ENCODE results near the gene COL26A1.
"Not testable (repeated sequence)": the region's sequence is repeated elsewhere in the genome, so short reads cannot be mapped to it uniquely, and the experiment has no call there.

The COL26A1 gene

DNA sequence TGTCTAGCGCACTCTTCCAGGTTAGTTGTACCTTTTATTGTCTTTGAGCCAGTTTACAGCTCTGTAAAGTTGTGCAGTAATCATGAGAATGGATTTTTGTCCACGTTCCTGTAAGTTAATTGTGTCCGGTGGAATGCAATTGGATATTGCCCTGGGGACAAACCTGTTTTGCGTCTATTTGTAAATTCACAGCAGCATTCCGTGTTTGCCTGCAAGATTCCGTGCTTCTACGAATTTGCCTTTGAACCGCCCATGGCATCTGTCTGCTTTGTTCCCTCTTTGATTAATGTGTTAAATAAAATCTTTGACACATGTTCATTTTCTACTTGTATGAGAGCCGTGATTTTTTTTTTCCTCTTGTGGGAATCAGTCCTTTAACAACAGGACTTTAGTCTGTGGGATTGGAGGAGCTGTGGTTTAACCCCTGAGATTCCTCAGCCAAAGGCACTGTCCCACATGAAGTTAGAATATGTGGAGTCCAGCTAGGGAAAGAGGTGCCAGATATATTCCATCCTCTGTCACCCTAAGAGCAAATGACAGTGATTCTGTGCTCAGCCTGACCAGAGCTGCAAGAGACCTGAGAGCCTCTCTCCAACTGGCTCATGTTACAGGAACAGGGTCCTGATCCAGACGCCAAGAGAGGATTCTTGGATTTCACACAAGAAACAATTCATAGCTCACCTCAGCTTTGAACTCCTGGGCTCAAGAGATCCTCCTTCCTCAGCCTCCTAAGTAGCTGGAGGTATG lies 126.3 kb downstream of the COL26A1 start:
- Histone ChIP-seq H3K36me3 (ENCODE audit: control insufficient read depth, insufficient read depth, low read length) (no peaks in the 10 kb centered on the region), H3K27me3 (replicated peaks; ENCODE audit: control insufficient read depth, insufficient read depth, low read length) (no peaks in the 10 kb centered on the region), H3K4me3 (replicated peaks; ENCODE audit: low read depth, low read length) (no peak overlapping the region)
- DNase-seq (ENCODE audit: extremely low read depth, insufficient read length): no peak
- TF ChIP-seq, protein P1, sequence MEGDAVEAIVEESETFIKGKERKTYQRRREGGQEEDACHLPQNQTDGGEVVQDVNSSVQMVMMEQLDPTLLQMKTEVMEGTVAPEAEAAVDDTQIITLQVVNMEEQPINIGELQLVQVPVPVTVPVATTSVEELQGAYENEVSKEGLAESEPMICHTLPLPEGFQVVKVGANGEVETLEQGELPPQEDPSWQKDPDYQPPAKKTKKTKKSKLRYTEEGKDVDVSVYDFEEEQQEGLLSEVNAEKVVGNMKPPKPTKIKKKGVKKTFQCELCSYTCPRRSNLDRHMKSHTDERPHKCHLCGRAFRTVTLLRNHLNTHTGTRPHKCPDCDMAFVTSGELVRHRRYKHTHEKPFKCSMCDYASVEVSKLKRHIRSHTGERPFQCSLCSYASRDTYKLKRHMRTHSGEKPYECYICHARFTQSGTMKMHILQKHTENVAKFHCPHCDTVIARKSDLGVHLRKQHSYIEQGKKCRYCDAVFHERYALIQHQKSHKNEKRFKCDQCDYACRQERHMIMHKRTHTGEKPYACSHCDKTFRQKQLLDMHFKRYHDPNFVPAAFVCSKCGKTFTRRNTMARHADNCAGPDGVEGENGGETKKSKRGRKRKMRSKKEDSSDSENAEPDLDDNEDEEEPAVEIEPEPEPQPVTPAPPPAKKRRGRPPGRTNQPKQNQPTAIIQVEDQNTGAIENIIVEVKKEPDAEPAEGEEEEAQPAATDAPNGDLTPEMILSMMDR (IDR thresholded peaks at IDR 0.05; ENCODE audit: insufficient read depth, low read length, poor library complexity, severe bottlenecking): no peak

DNA sequence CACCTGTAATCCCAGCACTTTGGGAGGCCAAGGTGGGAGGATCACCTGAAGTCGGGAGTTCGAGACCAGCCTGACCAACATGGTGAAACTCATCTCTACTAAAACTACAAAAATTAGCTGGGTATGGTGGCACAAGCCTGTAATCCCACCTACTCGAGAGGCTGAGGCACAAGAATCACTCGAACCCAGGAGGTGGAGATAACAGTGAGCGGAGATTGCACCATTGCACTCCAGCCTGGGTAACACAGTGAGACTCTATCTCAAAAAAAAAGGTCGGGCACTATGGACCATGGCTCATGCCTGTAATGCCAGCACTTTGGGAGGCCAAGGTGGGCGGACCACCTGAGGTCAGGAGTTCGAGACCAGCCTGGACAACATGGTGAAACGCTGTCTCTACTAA lies 127.8 kb downstream of the COL26A1 start:
- not testable (repeated sequence) for H3K27me3 ChIP-seq (replicated peaks; ENCODE audit: control insufficient read depth, insufficient read depth, low read length); H3K36me3 ChIP-seq (ENCODE audit: control insufficient read depth, insufficient read depth, low read length); DNase-seq (ENCODE audit: extremely low read depth, insufficient read length); H3K4me3 ChIP-seq (replicated peaks; ENCODE audit: low read depth, low read length)

DNA sequence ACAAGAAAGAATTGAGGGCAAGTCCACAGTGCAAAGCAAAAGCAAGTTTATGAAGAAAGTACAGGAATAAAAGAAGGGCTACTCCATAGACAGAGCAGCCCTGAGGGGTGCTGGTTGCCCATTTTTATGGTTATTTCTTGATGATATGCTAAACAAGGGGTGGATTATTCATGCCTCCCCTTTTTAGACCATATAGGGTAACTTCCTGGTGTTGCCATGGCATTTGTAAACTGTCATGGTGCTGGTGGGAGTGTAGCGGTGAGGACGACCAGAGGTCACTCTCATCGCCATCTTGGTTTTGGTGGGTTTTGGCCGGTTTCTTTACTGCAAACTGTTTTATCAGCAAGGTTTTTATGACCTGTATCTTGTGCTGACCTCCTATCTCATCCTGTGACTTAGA lies 128.8 kb downstream of the COL26A1 start:
- not testable (repeated sequence) for H3K36me3 ChIP-seq (ENCODE audit: control insufficient read depth, insufficient read depth, low read length); H3K27me3 ChIP-seq (replicated peaks; ENCODE audit: control insufficient read depth, insufficient read depth, low read length); H3K4me3 ChIP-seq (replicated peaks; ENCODE audit: low read depth, low read length); DNase-seq (ENCODE audit: extremely low read depth, insufficient read length)

DNA sequence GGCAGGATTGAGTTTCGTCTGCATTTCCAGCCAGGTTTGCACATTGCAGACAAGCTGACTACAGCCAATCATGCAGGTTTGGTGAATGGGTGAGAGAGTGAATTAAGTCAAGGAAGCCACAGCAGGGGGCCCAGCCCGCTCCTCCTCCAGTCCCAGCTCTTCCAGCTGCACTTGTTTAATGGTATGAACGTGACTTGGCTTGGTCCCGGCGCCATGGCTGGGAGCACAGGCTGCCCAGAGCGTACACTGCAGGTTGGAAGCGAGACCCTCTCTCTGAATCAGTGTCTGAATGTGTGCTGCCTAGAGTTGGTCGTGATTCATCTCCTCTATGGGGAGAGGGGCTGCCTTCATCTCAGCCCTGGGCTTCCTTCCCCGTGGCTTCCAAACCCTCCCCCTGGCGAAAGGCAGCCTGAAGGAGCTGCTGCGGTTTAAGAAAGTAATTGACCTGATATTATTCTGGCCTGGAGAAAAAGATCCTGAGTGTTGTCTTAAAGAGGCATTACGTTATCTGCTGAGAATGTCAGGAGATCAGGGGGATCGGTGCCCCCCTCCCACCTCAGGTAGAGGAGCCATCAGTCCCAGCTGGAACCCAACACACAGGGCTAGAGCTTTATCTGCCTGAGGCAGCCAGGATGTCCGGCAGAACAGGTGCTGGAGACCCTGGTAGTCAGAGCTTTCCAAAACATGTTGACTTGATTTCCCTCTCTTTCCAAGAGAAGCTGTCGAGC lies 132.1 kb downstream of the COL26A1 start:
- H3K4me3 ChIP-seq (replicated peaks; ENCODE audit: low read depth, low read length): no peak overlapping the region
- H3K36me3 ChIP-seq (ENCODE audit: control insufficient read depth, insufficient read depth, low read length): no peaks in the 10 kb centered on the region
- DNase-seq (ENCODE audit: extremely low read depth, insufficient read length): no peak
- TF ChIP-seq, protein P1 (IDR thresholded peaks at IDR 0.05; ENCODE audit: insufficient read depth, low read length, poor library complexity, severe bottlenecking): no peak
- H3K27me3 ChIP-seq (replicated peaks; ENCODE audit: control insufficient read depth, insufficient read depth, low read length): no peaks in the 10 kb centered on the region; the same call in 1 of the 2 replicates

DNA sequence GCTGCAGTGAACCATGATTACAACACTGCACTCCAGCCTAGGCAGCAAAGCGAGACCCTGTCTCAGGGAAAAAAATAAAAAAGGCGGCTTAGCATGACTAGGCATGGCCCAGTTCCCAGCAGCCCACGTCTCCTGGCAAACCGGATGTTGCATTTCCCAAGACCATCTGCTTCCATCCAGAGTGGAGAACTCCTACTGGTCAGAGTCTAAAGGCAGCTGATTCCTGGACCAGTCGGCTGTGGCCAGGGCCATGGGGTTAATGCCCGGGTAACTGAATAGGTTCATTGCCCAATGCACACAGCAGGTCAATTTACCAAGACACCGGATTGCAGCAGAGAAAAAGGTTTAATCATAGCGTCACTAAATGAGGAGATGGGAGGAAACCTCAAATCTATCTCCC lies 133.3 kb downstream of the COL26A1 start:
- no peaks in the 10 kb centered on the region for H3K36me3 ChIP-seq (ENCODE audit: control insufficient read depth, insufficient read depth, low read length)
- H3K4me3 ChIP-seq (replicated peaks; ENCODE audit: low read depth, low read length): no peak overlapping the region
- H3K27me3 ChIP-seq (replicated peaks; ENCODE audit: control insufficient read depth, insufficient read depth, low read length): no peaks in the 10 kb centered on the region; the same call in 1 of the 2 replicates
- DNase-seq (ENCODE audit: extremely low read depth, insufficient read length): no peak
- TF ChIP-seq, protein P1 (IDR thresholded peaks at IDR 0.05; ENCODE audit: insufficient read depth, low read length, poor library complexity, severe bottlenecking): no peak

DNA sequence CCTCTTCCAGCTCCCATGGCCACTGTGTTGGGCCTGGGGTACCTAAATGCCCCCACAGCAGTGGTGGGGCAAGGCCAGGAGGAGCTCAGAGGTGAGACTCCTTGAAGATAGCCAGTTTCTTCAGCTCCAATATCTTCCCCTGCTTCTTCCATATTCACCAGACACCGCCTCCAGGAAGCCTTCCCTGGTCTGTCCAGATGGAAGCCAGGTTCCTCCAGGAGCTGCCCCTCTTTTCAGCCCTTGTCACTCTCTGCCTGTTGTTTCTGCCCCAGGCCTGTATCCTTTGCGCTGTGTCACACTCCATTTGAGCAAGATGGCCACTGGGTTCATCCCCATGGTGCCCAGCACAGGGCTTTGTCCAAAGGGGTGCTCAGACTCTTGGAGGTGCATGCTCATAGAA lies 138.7 kb downstream of the COL26A1 start:
- TF ChIP-seq, protein P1 (IDR thresholded peaks at IDR 0.05; ENCODE audit: insufficient read depth, low read length, poor library complexity, severe bottlenecking): no peak
- no peak for DNase-seq (ENCODE audit: extremely low read depth, insufficient read length)
- Histone ChIP-seq H3K36me3 (ENCODE audit: control insufficient read depth, insufficient read depth, low read length) (no peaks in the 10 kb centered on the region), H3K27me3 (replicated peaks; ENCODE audit: control insufficient read depth, insufficient read depth, low read length) (no peaks in the 10 kb centered on the region; the same call in 1 of the 2 replicates), H3K4me3 (replicated peaks; ENCODE audit: low read depth, low read length) (no peak overlapping the region)
